Chondrocyte (in vitro differentiated cells): ENCODE measurements around the gene NAA10. TPM values are rescaled to one million over a fixed set of nuclear protein-coding genes. Genes with fewer than 3 reads are reported as not detected.

Source experiments
- DNase-seq: peaks from one replicate; pipeline ENCODE4 v3.0.0; 2021; ENCODE audit warnings: mixed read lengths, low spot score
- H3K27ac Mint-ChIP-seq: one replicate; pipeline ENCODE4 v1.8.0; 2021; ENCODE audit warnings: mild to moderate bottlenecking, moderate library complexity, mixed read lengths; ENCODE audit not compliant: unreplicated experiment
- H3K27me3 Mint-ChIP-seq: 2 replicates; pipeline ENCODE4 v1.8.0; 2021; ENCODE audit warnings: low read depth, mixed read lengths
- H3K36me3 Mint-ChIP-seq: 2 replicates; pipeline ENCODE4 v1.8.0; 2021; ENCODE audit warnings: low read depth, mixed read lengths
- H3K4me1 Mint-ChIP-seq: 2 replicates; pipeline ENCODE4 v1.8.0; 2021; ENCODE audit warnings: low read depth, mild to moderate bottlenecking, mixed read lengths
- H3K4me3 Mint-ChIP-seq: one replicate; pipeline ENCODE4 v1.8.0; 2021; ENCODE audit warnings: mild to moderate bottlenecking, moderate library complexity, mixed read lengths; ENCODE audit not compliant: unreplicated experiment
- H3K9me3 Mint-ChIP-seq: 2 replicates; pipeline ENCODE4 v1.8.0; 2021; ENCODE audit warnings: low read depth, mixed read lengths
- total RNA-seq: library from RNA; stranded (reverse); gene quantifications from 3 replicates; pipeline ENCODE4 v1.2.1, GENCODE V29; 2021
- TF ChIP-seq, protein P1 (sequence below): fragments of 200-600 bp; sonication (generic); IDR thresholded peaks from 2 replicates; pipeline ENCODE4 v1.5.0; 2021; ENCODE audit warnings: antibody characterized with exemption, mild to moderate bottlenecking, moderate library complexity

NAA10 gene
- total RNA-seq, 1 donor from 2014 or later, result 89.5 TPM

DNA sequence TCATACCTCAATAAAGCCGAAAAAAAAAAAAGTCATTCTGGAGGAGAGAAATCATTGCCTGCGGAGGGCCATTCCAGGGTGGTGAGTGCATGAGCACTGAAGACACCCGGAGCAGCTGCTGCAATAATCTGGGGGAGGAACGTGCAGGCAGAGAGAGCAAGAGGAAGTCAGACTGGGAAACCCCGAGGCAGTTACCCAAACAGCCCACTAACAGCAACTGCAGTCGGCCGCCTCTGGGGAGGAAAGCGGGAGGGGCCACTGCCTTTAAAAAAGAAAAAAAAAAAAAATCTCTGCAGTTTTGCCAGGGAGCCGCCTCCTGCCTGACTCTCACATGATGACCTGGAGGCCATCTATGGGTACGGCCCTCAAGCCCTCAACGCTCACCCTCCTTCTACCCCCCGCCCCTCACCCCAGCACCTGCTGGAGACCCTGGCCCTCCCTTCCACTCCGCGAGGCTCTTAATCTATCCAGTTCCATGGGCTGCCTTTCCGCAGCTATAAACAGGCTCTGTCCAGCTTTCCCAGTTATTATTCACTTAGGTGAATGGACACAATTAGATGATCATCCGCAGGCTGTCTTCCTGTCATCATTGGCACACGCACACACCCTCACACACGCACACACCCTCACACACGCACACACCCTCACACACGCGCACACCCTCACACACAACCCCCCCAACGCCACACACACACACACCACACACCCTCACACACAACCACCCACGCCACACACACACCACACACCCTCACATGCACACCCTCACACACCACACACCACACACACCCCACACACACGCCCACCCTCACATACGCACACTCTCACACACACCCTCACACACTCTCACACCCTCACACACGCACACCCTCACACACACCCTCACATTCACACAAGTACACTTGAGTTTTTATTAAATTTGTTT, 33.7 kb downstream of the NAA10 start:
- H3K36me3 Mint-ChIP-seq, result no peaks in the 10 kb centered on the region

DNA sequence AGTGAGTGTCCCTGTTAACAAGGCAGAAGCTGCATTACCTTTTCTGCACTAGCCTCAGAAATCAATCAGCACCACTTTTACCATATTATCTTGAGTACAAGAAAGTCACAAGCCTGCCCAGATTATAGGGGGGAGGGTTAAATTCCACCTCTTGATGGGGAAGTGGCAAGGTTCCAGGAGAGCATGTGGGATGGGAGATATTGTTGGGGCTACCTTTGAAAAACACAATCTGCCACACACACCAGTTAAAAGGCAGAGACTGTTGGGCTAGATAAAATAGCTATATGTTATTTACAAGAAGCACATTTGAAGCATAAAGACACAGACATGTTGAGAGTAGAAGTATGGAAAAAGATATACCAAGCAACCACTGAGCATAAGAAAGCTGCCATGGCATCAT, 36.9 kb downstream of the NAA10 start:
- TF ChIP-seq, protein P1, sequence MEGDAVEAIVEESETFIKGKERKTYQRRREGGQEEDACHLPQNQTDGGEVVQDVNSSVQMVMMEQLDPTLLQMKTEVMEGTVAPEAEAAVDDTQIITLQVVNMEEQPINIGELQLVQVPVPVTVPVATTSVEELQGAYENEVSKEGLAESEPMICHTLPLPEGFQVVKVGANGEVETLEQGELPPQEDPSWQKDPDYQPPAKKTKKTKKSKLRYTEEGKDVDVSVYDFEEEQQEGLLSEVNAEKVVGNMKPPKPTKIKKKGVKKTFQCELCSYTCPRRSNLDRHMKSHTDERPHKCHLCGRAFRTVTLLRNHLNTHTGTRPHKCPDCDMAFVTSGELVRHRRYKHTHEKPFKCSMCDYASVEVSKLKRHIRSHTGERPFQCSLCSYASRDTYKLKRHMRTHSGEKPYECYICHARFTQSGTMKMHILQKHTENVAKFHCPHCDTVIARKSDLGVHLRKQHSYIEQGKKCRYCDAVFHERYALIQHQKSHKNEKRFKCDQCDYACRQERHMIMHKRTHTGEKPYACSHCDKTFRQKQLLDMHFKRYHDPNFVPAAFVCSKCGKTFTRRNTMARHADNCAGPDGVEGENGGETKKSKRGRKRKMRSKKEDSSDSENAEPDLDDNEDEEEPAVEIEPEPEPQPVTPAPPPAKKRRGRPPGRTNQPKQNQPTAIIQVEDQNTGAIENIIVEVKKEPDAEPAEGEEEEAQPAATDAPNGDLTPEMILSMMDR, result no peak
- Mint-ChIP-seq H3K9me3 (peaks cover 6% of the 10 kb centered on the region), H3K36me3 (no peaks in the 10 kb centered on the region), H3K4me3 (no peak overlapping the region), H3K4me1 (peaks cover 23% of the 10 kb centered on the region), H3K27me3 (no peaks in the 10 kb centered on the region), H3K27ac (no peak overlapping the region)
- no peak for DNase-seq

More for the DNA sequence above, 33.7 kb downstream of the NAA10 start:
- TF ChIP-seq, protein P1, result no peak
- H3K27ac Mint-ChIP-seq, result peak overlapping the region; percentile 66
- DNase-seq, result no peak
- H3K4me1 Mint-ChIP-seq, result peaks cover 26% of the 10 kb centered on the region
- no peaks in the 10 kb centered on the region for H3K27me3 Mint-ChIP-seq
- H3K4me3 Mint-ChIP-seq, result peak overlapping the region; percentile 22
- peaks cover 6% of the 10 kb centered on the region for H3K9me3 Mint-ChIP-seq

DNA sequence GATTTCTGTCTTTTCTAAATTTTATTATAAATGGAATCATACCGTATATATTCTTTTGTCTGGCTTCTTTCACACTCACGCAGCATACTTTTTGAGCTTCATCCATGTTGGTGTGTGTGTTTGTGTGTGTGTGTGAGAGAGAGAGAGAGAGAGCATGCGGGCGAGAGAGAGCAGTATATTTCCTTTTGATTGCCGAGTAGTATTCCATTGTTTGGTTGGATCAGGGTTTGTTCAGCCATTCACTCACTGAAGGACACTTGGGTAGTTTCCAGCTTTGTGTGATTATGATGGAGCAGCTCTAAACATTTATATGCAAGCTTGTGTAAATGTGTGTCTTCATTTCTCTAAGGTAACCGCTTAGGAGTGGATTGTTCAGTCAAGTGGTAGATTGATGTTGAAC, 45.7 kb downstream of the NAA10 start:
- Mint-ChIP-seq H3K4me1 (no peaks in the 10 kb centered on the region), H3K4me3 (no peak overlapping the region)
- TF ChIP-seq, protein P1, result no peak

DNA sequence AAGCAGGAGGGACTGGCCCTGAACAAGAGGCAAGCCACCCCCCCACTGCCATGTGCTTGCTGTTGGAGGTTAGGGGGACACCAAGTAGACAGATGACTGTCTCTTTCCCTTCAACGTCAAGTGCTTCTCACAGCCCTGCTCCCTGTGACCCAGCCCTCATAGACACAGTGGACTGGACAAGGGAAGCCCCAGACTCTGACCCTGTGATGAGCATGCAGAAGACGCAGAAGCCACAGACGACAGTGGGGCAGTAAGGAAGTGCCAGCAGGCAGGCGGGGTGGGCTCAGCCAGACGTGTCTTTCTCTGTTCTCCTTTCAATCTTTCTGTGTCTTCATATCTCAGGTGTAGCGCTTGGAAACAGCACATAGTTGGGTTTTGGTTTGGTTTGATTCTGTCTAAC, 46.5 kb downstream of the NAA10 start:
- Mint-ChIP-seq H3K4me1 (no peaks in the 10 kb centered on the region), H3K4me3 (no peak overlapping the region), H3K27ac (no peak overlapping the region), H3K36me3 (no peaks in the 10 kb centered on the region), H3K27me3 (peaks cover 5% of the 10 kb centered on the region), H3K9me3 (no peaks in the 10 kb centered on the region)
- no peak for DNase-seq
- TF ChIP-seq, protein P1, result no peak

More for the DNA sequence above, 45.7 kb downstream of the NAA10 start:
- no peaks in the 10 kb centered on the region for H3K9me3 Mint-ChIP-seq
- no peaks in the 10 kb centered on the region for H3K36me3 Mint-ChIP-seq
- no peak overlapping the region for H3K27ac Mint-ChIP-seq
- no peak for DNase-seq
- H3K27me3 Mint-ChIP-seq, result peaks cover 5% of the 10 kb centered on the region

DNA sequence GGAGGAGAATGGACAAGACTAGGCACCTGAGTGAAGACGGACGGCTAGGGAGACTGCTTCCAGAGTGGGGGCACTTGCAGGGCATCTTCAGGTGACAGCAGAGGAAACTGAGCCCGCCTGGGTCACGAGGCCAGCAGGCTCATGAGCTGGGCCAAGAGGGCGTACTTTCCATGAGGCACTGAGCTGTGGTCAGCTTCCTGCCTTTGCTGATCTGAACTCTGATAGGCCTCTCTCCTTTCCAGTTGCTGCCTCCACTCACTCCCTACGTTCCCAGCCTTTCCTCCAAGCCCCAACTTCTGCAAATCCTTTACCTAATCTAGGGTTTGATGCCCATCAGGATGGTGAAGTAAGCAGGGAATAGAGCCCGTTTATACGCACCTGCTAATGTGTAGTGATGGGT, 47.5 kb downstream of the NAA10 start:
- H3K36me3 Mint-ChIP-seq, result no peaks in the 10 kb centered on the region
- peaks cover 5% of the 10 kb centered on the region for H3K27me3 Mint-ChIP-seq
- H3K4me3 Mint-ChIP-seq, result no peak overlapping the region
- TF ChIP-seq, protein P1, result no peak
- no peak overlapping the region for H3K27ac Mint-ChIP-seq
- DNase-seq, result no peak
- no peaks in the 10 kb centered on the region for H3K9me3 Mint-ChIP-seq
- H3K4me1 Mint-ChIP-seq, result no peaks in the 10 kb centered on the region
